ENCODE data around the gene RFT1.
"Not testable (repeated sequence)": the region's sequence is repeated elsewhere in the genome, so short reads cannot be mapped to it uniquely, and the experiment has no call there.

The RFT1 gene

GRCh38 chr3:53153980-53154379 lies 23.7 kb upstream of the RFT1 start:
- Histone ChIP-seq H3K9me3 (ENCODE audit: low read length) (no peaks in the 10 kb centered on the region), H3K4me3 (ENCODE audit: low read depth in 1 of 2, low read length in 2 of 2) (no peak overlapping the region), H3K27me3 (ENCODE audit: control insufficient read depth in 1 of 2, insufficient read depth in 2 of 2, low read length in 2 of 2) (peaks cover 0 to 12% of the 10 kb centered on the region in 2 donors), H3K27ac (ENCODE audit: low read depth, low read length) (no peak overlapping the region), H3K9ac (ENCODE audit: low read length) (no peak overlapping the region), H3K4me1 (ENCODE audit: insufficient read depth, low read length) (no peaks in the 10 kb centered on the region), H3K36me3 (ENCODE audit: insufficient read depth, low read length) (no peaks in the 10 kb centered on the region)

DNA sequence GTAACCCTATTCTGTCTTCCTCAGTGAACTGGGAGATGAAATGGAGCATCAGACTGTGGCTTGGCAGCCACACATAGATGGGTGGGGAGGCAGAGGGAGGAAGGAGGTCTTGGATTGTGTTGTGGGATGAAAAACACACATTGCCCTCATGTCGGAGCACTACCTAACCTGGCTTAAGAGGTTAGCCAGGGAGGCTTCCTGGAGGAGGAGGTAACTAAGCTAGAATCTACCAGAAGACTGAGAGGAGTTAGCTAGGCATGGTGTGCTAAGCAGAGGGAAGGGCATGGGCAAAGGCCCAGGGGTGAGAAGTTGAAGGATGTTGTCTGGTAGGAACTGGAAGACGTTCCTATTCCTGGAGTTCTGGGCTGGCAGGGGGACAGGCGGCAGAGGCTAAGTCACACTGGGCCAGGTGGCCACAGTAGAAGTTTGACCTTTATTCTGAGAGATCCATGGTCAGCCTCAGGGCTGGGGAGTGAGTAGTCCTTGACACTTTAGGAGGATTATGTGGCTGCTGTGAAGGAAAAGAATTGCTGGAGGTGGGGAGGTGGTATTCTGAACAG lies 23.1 kb upstream of the RFT1 start:
- Histone ChIP-seq H3K9me3 (ENCODE audit: low read length) (no peaks in the 10 kb centered on the region), H3K4me1 (ENCODE audit: insufficient read depth, low read length) (no peaks in the 10 kb centered on the region), H3K36me3 (ENCODE audit: insufficient read depth, low read length) (no peaks in the 10 kb centered on the region), H3K27me3 (ENCODE audit: control insufficient read depth in 1 of 2, insufficient read depth in 2 of 2, low read length in 2 of 2) (peaks cover 0 to 12% of the 10 kb centered on the region in 2 donors), H3K27ac (ENCODE audit: low read depth, low read length) (no peak overlapping the region), H3K4me3 (ENCODE audit: low read depth in 1 of 2, low read length in 2 of 2) (no peak overlapping the region), H3K9ac (ENCODE audit: low read length) (no peak overlapping the region)

GRCh38 chr3:53151870-53152660 lies 21.8 kb upstream of the RFT1 start:
- no peak overlapping the region for H3K27ac ChIP-seq (ENCODE audit: low read depth, low read length)
- H3K4me1 ChIP-seq (ENCODE audit: insufficient read depth, low read length): no peaks in the 10 kb centered on the region
- no peak overlapping the region for H3K4me3 ChIP-seq (ENCODE audit: low read depth in 1 of 2, low read length in 2 of 2)
- H3K9ac ChIP-seq (ENCODE audit: low read length): no peak overlapping the region
- no peaks in the 10 kb centered on the region for H3K36me3 ChIP-seq (ENCODE audit: insufficient read depth, low read length)
- peaks cover 0 to 12% of the 10 kb centered on the region in 2 donors for H3K27me3 ChIP-seq (ENCODE audit: control insufficient read depth in 1 of 2, insufficient read depth in 2 of 2, low read length in 2 of 2)
- H3K9me3 ChIP-seq (ENCODE audit: low read length): no peaks in the 10 kb centered on the region

DNA sequence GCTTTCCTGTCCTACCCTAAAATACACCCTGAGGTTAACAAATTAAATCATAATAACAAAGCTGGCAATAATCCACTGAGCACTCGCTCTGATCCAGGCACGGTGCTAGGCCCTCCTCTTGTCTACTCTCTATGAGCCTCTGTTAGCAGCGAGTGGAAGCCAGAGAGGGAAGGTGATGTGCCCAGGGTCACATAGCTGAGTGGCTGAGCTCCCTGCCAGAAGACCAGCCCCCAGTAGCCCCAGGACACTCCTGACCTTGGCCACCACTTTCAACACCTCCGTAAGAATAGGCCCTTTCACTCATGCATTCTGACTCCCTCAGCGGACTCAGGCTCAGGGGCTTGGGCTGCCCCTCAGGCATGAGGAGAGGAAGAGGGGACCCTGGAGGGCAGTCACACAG lies 21.2 kb upstream of the RFT1 start:
- Histone ChIP-seq H3K27me3 (ENCODE audit: control insufficient read depth in 1 of 2, insufficient read depth in 2 of 2, low read length in 2 of 2) (peaks cover 0 to 12% of the 10 kb centered on the region in 2 donors), H3K9me3 (ENCODE audit: low read length) (no peaks in the 10 kb centered on the region), H3K27ac (ENCODE audit: low read depth, low read length) (no peak overlapping the region), H3K4me3 (ENCODE audit: low read depth in 1 of 2, low read length in 2 of 2) (no peak overlapping the region), H3K36me3 (ENCODE audit: insufficient read depth, low read length) (no peaks in the 10 kb centered on the region), H3K9ac (ENCODE audit: low read length) (no peak overlapping the region), H3K4me1 (ENCODE audit: insufficient read depth, low read length) (no peaks in the 10 kb centered on the region)

DNA sequence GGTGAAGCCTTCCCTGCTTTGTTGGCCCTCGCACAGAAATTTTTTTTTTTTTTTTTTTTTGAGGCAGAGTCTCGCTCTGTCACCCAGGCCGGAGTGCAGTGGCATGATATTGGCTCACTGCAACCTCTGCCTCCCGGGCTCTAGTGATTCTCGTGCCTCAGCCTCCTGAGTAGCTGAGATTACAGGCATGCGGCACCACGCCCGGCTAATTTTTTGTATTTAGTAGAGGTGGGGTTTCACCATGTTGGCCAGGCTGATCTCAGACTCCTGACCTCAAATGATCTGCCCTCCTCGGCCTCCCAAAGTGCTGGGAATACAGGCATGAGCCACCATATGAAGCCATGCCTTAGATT lies 20.8 kb upstream of the RFT1 start:
- not testable (repeated sequence) for H3K36me3 ChIP-seq (ENCODE audit: insufficient read depth, low read length); H3K9me3 ChIP-seq (ENCODE audit: low read length); H3K4me3 ChIP-seq (ENCODE audit: low read depth in 1 of 2, low read length in 2 of 2); H3K27ac ChIP-seq (ENCODE audit: low read depth, low read length); H3K9ac ChIP-seq (ENCODE audit: low read length); H3K4me1 ChIP-seq (ENCODE audit: insufficient read depth, low read length)
- H3K27me3 ChIP-seq (ENCODE audit: control insufficient read depth in 1 of 2, insufficient read depth in 2 of 2, low read length in 2 of 2): peaks cover 0 to 12% of the 10 kb centered on the region in 2 donors

- Histone ChIP-seq H3K27me3 (ENCODE audit: control insufficient read depth in 1 of 2, insufficient read depth in 2 of 2, low read length in 2 of 2) (peaks cover 0 to 8% of the 10 kb centered on the region in 2 donors), H3K27ac (ENCODE audit: low read depth, low read length) (no peak overlapping the region), H3K9ac (ENCODE audit: low read length) (no peak overlapping the region), H3K36me3 (ENCODE audit: insufficient read depth, low read length) (no peaks in the 10 kb centered on the region), H3K4me1 (ENCODE audit: insufficient read depth, low read length) (no peaks in the 10 kb centered on the region), H3K4me3 (ENCODE audit: low read depth in 1 of 2, low read length in 2 of 2) (no peak overlapping the region), H3K9me3 (ENCODE audit: low read length) (no peaks in the 10 kb centered on the region)
Observed at GRCh38 chr3:53150247-53151085, 20.2 kb upstream of the RFT1 start.

- Histone ChIP-seq H3K27ac (ENCODE audit: low read depth, low read length) (no peak overlapping the region), H3K4me3 (ENCODE audit: low read depth in 1 of 2, low read length in 2 of 2) (no peak overlapping the region), H3K36me3 (ENCODE audit: insufficient read depth, low read length) (no peaks in the 10 kb centered on the region), H3K9ac (ENCODE audit: low read length) (no peak overlapping the region), H3K27me3 (ENCODE audit: control insufficient read depth in 1 of 2, insufficient read depth in 2 of 2, low read length in 2 of 2) (peaks cover 0 to 2% of the 10 kb centered on the region in 2 donors), H3K9me3 (ENCODE audit: low read length) (no peaks in the 10 kb centered on the region), H3K4me1 (ENCODE audit: insufficient read depth, low read length) (no peaks in the 10 kb centered on the region)
Observed at GRCh38 chr3:53149699-53150098, 19.5 kb upstream of the RFT1 start.

DNA sequence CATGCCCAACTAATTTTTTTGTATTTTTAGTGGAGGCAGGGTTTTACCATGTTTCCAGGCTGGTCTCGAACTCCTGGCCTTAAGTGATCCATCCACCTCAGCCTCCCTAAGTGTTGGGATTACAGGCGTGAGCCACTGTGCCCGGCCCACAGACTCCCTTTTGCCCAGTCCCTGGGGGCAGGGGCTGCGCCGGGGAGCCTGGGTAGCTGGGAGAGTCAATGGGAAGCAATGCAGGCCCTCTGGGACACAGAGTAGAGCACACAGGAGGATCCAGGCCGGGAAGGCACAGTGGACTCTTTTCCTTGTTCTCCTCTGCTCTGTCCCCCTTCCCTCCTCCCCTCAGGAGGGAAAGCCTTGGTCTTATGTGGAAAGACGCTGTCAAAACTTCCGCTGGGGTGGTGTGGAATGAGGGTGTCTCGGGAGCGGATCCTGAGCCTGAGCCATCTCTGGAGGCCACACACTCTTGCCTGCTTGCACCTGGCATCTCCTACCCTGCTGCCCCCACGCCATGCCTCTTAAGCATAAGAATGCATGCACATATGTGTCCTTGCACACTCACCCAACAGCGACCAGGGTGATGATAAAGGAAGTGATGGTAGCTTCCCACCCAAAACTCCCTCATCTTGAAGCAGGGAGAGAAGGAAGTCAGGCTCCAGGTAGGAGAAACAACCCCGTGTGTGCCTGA lies 18.9 kb upstream of the RFT1 start:
- Histone ChIP-seq H3K9me3 (ENCODE audit: low read length) (no peaks in the 10 kb centered on the region), H3K27ac (ENCODE audit: low read depth, low read length) (no peak overlapping the region)

DNA sequence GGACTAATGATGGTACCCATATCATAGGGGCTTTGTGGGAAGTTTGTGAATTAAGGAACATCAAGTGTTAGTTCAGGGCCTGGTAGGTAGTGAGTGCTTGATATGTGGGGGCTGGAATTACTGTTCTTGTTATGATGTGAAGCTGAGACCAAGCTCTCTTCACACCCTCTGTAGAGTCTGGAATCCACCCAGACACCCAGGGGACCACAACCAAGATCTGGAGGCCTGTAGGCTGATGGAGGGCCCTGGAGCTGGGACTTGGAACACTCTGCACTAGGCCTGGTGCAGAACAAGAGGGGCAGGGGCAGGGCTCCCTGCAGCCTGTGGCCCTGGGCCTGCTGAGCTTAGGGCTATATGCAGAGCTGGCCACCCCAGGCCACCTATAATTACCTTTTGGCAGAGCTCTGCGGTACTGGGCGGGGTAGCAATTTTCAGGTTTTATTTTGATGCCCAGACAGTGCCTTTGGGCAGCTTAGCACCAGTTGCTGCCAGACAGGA lies 17.7 kb upstream of the RFT1 start:
- no peaks in the 10 kb centered on the region for H3K9me3 ChIP-seq (ENCODE audit: low read length)
- no peak overlapping the region for H3K27ac ChIP-seq (ENCODE audit: low read depth, low read length)
- H3K9ac ChIP-seq (ENCODE audit: low read length): no peak overlapping the region
- H3K36me3 ChIP-seq (ENCODE audit: insufficient read depth, low read length): no peaks in the 10 kb centered on the region
- no peak overlapping the region for H3K4me3 ChIP-seq (ENCODE audit: low read depth in 1 of 2, low read length in 2 of 2)
- no peaks in the 10 kb centered on the region for H3K4me1 ChIP-seq (ENCODE audit: insufficient read depth, low read length)
- no peaks in the 10 kb centered on the region for H3K27me3 ChIP-seq (ENCODE audit: control insufficient read depth in 1 of 2, insufficient read depth in 2 of 2, low read length in 2 of 2)

More for the DNA sequence above, 18.9 kb upstream of the RFT1 start:
- Histone ChIP-seq H3K4me3 (ENCODE audit: low read depth in 1 of 2, low read length in 2 of 2) (no peak overlapping the region), H3K4me1 (ENCODE audit: insufficient read depth, low read length) (no peaks in the 10 kb centered on the region), H3K9ac (ENCODE audit: low read length) (no peak overlapping the region), H3K27me3 (ENCODE audit: control insufficient read depth in 1 of 2, insufficient read depth in 2 of 2, low read length in 2 of 2) (no peaks in the 10 kb centered on the region), H3K36me3 (ENCODE audit: insufficient read depth, low read length) (no peaks in the 10 kb centered on the region)

- no peaks in the 10 kb centered on the region for H3K9me3 ChIP-seq (ENCODE audit: low read length)
- H3K4me1 ChIP-seq (ENCODE audit: insufficient read depth, low read length): no peaks in the 10 kb centered on the region
- no peak overlapping the region for H3K9ac ChIP-seq (ENCODE audit: low read length)
- H3K27ac ChIP-seq (ENCODE audit: low read depth, low read length): no peak overlapping the region
- H3K27me3 ChIP-seq (ENCODE audit: control insufficient read depth in 1 of 2, insufficient read depth in 2 of 2, low read length in 2 of 2): no peaks in the 10 kb centered on the region
- H3K36me3 ChIP-seq (ENCODE audit: insufficient read depth, low read length): no peaks in the 10 kb centered on the region
- no peak overlapping the region for H3K4me3 ChIP-seq (ENCODE audit: low read depth in 1 of 2, low read length in 2 of 2)
Observed at GRCh38 chr3:53147151-53147902, 17.1 kb upstream of the RFT1 start.
